ENCODE results near the gene TAC3. TPM values are rescaled to one million over a fixed set of nuclear protein-coding genes. Genes with fewer than 3 reads are reported as not detected.

The TAC3 gene
- total and polyA plus RNA-seq, 4 donors, result 2.6 to 8.1 (median 6.8) TPM

DNA sequence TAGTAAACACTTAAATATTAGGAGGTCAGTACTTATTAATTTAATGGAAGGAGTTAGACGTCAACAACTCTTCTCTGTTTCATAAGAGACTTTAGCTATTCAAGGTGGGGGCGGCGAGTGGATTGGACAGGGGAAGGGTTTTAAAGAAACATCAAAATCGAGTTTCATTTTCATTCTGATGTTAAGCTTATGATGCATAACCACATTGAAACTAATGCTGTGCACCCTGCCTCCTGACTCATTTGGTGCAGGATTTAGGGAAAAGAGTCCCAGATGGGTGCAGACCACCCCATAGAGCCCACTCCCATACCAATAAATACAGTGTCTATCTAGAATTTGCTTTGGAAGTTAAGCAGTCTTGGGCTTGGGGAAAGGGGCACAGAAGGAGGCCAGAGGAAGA lies 17.3 kb downstream of the TAC3 start:
- no peak overlapping the region for H3K4me3 ChIP-seq (ENCODE audit: low read depth, low read length)
- H3K4me1 ChIP-seq (ENCODE audit: control insufficient read depth, insufficient read depth, low read length), result peaks cover 13% of the 10 kb centered on the region
- no CpG with 5 or more reads among the region's 4 CpGs for WGBS (ENCODE audit: insufficient coverage)
- no peak overlapping the region for H3K27ac ChIP-seq (ENCODE audit: low read depth, low read length)
- H3K36me3 ChIP-seq (ENCODE audit: control insufficient read depth, insufficient read depth, low read length), result peaks cover 70% of the 10 kb centered on the region
- H3K27me3 ChIP-seq (ENCODE audit: control insufficient read depth, insufficient read depth, low read length), result no peaks in the 10 kb centered on the region
- DNase-seq (ENCODE audit: low read depth in 4 of 6, low spot score in 6 of 6), result no peak
- no peaks in the 10 kb centered on the region for H3K9me3 ChIP-seq (ENCODE audit: control insufficient read depth, insufficient read depth, low read length)

DNA sequence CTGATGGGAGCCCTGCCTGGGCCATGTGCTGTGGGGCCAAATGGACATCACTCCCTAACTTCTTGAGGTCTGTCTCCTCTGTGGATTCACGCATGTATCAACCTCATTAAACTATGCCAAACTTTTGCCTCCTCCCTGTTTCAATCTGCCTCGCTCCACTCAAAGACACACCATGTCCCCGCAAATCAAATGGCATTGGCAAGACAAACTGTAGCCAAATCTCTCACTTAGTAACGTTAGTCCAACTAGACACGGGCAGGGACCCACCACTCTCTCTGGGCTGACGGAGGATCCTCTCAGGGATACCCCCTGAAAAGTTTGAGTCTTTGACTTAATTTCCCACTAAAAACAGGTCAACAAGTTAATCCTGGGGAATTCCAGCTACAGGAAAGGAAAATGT lies 18.0 kb downstream of the TAC3 start:
- H3K27ac ChIP-seq (ENCODE audit: low read depth, low read length), result no peak overlapping the region
- WGBS (ENCODE audit: insufficient coverage), result 90% methylated on average over 5 of the region's 6 CpGs
- peaks cover 64% of the 10 kb centered on the region for H3K36me3 ChIP-seq (ENCODE audit: control insufficient read depth, insufficient read depth, low read length)
- peaks cover 13% of the 10 kb centered on the region for H3K4me1 ChIP-seq (ENCODE audit: control insufficient read depth, insufficient read depth, low read length)
- H3K27me3 ChIP-seq (ENCODE audit: control insufficient read depth, insufficient read depth, low read length), result no peaks in the 10 kb centered on the region
- no peaks in the 10 kb centered on the region for H3K9me3 ChIP-seq (ENCODE audit: control insufficient read depth, insufficient read depth, low read length)
- DNase-seq (ENCODE audit: low read depth in 4 of 6, low spot score in 6 of 6), result no peak
- no peak overlapping the region for H3K4me3 ChIP-seq (ENCODE audit: low read depth, low read length)

- H3K36me3 ChIP-seq (ENCODE audit: control insufficient read depth, insufficient read depth, low read length), result peaks cover 50% of the 10 kb centered on the region
- 75% methylated on average over 9 of the region's 12 CpGs for WGBS (ENCODE audit: insufficient coverage)
- no peak overlapping the region for H3K27ac ChIP-seq (ENCODE audit: low read depth, low read length)
Observed at GRCh38 chr12:56996793-56997545, 19.4 kb downstream of the TAC3 start.

GRCh38 chr12:56995930-56996496 lies 20.3 kb downstream of the TAC3 start:
- H3K27ac ChIP-seq (ENCODE audit: low read depth, low read length), result no peak overlapping the region
- no peaks in the 10 kb centered on the region for H3K9me3 ChIP-seq (ENCODE audit: control insufficient read depth, insufficient read depth, low read length)
- no peak overlapping the region for H3K4me3 ChIP-seq (ENCODE audit: low read depth, low read length)
- H3K36me3 ChIP-seq (ENCODE audit: control insufficient read depth, insufficient read depth, low read length), result peaks cover 41% of the 10 kb centered on the region
- no peak for DNase-seq (ENCODE audit: low read depth in 4 of 6, low spot score in 6 of 6)
- WGBS (ENCODE audit: insufficient coverage), result 87% methylated on average over 11 of the region's 11 CpGs
- peaks cover 5% of the 10 kb centered on the region for H3K4me1 ChIP-seq (ENCODE audit: control insufficient read depth, insufficient read depth, low read length)
- H3K27me3 ChIP-seq (ENCODE audit: control insufficient read depth, insufficient read depth, low read length), result no peaks in the 10 kb centered on the region

More at GRCh38 chr12:56996793-56997545, 19.4 kb downstream of the TAC3 start:
- H3K27me3 ChIP-seq (ENCODE audit: control insufficient read depth, insufficient read depth, low read length), result no peaks in the 10 kb centered on the region
- H3K4me3 ChIP-seq (ENCODE audit: low read depth, low read length), result no peak overlapping the region
- peaks cover 13% of the 10 kb centered on the region for H3K4me1 ChIP-seq (ENCODE audit: control insufficient read depth, insufficient read depth, low read length)
- no peaks in the 10 kb centered on the region for H3K9me3 ChIP-seq (ENCODE audit: control insufficient read depth, insufficient read depth, low read length)
- DNase-seq (ENCODE audit: low read depth in 4 of 6, low spot score in 6 of 6), result no peak

GRCh38 chr12:56995201-56995929 lies 21.0 kb downstream of the TAC3 start:
- Histone ChIP-seq H3K27me3 (ENCODE audit: control insufficient read depth, insufficient read depth, low read length) (no peaks in the 10 kb centered on the region), H3K27ac (ENCODE audit: low read depth, low read length) (no peak overlapping the region), H3K4me3 (ENCODE audit: low read depth, low read length) (no peak overlapping the region), H3K36me3 (ENCODE audit: control insufficient read depth, insufficient read depth, low read length) (peaks cover 41% of the 10 kb centered on the region), H3K4me1 (ENCODE audit: control insufficient read depth, insufficient read depth, low read length) (peaks cover 5% of the 10 kb centered on the region), H3K9me3 (ENCODE audit: control insufficient read depth, insufficient read depth, low read length) (no peaks in the 10 kb centered on the region)
- 94% methylated on average over 24 of the region's 26 CpGs for WGBS (ENCODE audit: insufficient coverage)
- DNase-seq (ENCODE audit: low read depth in 4 of 6, low spot score in 6 of 6), result no peak

- WGBS (ENCODE audit: insufficient coverage), result 68% methylated on average over 8 of the region's 10 CpGs
- H3K4me1 ChIP-seq (ENCODE audit: control insufficient read depth, insufficient read depth, low read length), result peaks cover 5% of the 10 kb centered on the region
- H3K4me3 ChIP-seq (ENCODE audit: low read depth, low read length), result no peak overlapping the region
- H3K27ac ChIP-seq (ENCODE audit: low read depth, low read length), result no peak overlapping the region
- peaks cover 35% of the 10 kb centered on the region for H3K36me3 ChIP-seq (ENCODE audit: control insufficient read depth, insufficient read depth, low read length)
- no peak for DNase-seq (ENCODE audit: low read depth in 4 of 6, low spot score in 6 of 6)
- H3K27me3 ChIP-seq (ENCODE audit: control insufficient read depth, insufficient read depth, low read length), result no peaks in the 10 kb centered on the region
- H3K9me3 ChIP-seq (ENCODE audit: control insufficient read depth, insufficient read depth, low read length), result no peaks in the 10 kb centered on the region
Observed at GRCh38 chr12:56994231-56994746, 22.0 kb downstream of the TAC3 start.

DNA sequence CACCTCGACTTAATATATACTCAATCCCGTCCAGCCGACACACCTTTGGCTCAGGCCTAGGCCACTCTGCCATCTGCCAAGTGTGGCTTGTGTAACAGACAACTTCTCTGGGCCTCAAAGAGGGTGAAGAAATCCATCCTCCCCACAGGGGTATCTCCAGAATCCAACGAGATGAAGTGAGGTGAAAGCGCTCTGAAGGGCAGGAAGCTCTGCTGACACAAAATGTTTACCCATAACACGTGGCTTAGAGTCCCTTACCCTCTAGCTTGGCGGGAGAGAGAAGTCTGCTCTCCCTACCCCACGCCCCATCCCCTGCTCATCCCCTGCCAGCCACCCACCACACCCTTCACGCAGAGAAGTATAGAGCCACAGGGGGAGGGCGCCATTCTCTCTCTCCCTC lies 23.0 kb downstream of the TAC3 start:
- peaks cover 5% of the 10 kb centered on the region for H3K4me1 ChIP-seq (ENCODE audit: control insufficient read depth, insufficient read depth, low read length)
- no peak overlapping the region for H3K27ac ChIP-seq (ENCODE audit: low read depth, low read length)
- H3K9me3 ChIP-seq (ENCODE audit: control insufficient read depth, insufficient read depth, low read length), result no peaks in the 10 kb centered on the region
- 59% methylated on average over 7 of the region's 10 CpGs for WGBS (ENCODE audit: insufficient coverage)
- no peak overlapping the region for H3K4me3 ChIP-seq (ENCODE audit: low read depth, low read length)
- no peaks in the 10 kb centered on the region for H3K27me3 ChIP-seq (ENCODE audit: control insufficient read depth, insufficient read depth, low read length)
- H3K36me3 ChIP-seq (ENCODE audit: control insufficient read depth, insufficient read depth, low read length), result peaks cover 29% of the 10 kb centered on the region
- no peak for DNase-seq (ENCODE audit: low read depth in 4 of 6, low spot score in 6 of 6)

- peaks cover 10% of the 10 kb centered on the region for H3K4me1 ChIP-seq (ENCODE audit: control insufficient read depth, insufficient read depth, low read length)
- H3K27ac ChIP-seq (ENCODE audit: low read depth, low read length), result no peak overlapping the region
- H3K9me3 ChIP-seq (ENCODE audit: control insufficient read depth, insufficient read depth, low read length), result no peaks in the 10 kb centered on the region
- no peak overlapping the region for H3K4me3 ChIP-seq (ENCODE audit: low read depth, low read length)
- H3K27me3 ChIP-seq (ENCODE audit: control insufficient read depth, insufficient read depth, low read length), result no peaks in the 10 kb centered on the region
- DNase-seq (ENCODE audit: low read depth in 4 of 6, low spot score in 6 of 6), result peak in 1 of 6 donors; percentile 22
- peaks cover 19% of the 10 kb centered on the region for H3K36me3 ChIP-seq (ENCODE audit: control insufficient read depth, insufficient read depth, low read length)
- WGBS (ENCODE audit: insufficient coverage), result 75% methylated on average over 6 of the region's 8 CpGs
Observed at GRCh38 chr12:56991319-56992246, 24.7 kb downstream of the TAC3 start.

Data from spinal cord (tissue), 10 donors.